ENCODE results near the gene AHI1.

Gene AHI1

DNA sequence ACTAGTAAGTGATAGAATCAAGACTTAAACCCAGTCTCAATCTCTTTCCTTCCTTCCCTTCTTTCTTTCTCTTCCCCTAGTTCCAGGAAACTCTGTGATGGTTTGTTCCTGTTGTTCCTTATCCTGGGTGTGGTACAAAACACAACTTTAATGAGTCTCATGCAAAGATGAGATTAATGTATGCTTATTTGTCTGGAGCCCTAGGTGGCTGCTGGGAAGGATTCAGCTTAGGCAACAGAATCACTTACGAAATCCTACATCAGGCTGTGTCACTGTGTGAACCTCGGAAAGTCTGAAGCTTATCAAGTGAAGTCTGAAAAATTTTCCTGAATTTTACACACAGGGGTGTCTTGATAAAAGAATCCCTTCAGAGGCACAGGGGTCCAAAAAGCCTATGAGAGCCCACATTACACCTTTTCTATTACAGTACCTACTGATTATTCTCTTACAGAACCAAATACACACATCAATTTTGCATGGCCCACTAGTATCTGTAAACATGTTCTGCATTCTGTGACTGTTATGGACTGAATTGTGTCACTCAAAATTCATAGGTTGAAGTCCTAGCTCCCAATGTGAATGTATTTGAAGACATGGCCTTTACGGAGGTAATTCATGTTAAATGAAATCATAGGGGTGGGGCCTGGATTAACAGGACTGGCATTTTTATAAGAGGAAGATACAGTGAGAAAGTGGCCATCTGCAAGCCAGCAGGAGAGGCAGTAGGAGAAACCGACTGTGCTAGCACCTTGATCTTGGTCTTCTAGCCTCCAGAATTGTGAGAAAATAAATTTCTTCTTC, 171.7 kb downstream of the AHI1 start:
- no peak for DNase-seq (ENCODE audit: low spot score)

DNA sequence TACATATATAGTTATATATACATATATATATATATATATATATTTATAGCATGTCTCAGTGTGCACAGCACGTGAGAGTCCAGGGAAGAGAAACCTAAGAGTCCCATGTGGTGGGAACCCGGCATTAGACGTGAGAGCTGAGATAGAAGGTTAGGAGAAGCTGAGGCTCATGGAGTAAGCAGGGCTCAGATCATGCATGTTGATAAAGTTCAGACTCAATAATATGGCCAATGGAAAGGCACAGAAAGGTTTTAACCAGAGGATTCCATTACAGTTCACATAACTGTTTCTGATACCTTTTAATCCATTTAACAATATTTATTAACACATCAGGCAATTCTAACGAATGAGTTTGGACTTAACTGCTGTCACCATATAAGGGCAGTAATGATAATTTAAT, 173.0 kb downstream of the AHI1 start:
- DNase-seq (ENCODE audit: low spot score): no peak

DNA sequence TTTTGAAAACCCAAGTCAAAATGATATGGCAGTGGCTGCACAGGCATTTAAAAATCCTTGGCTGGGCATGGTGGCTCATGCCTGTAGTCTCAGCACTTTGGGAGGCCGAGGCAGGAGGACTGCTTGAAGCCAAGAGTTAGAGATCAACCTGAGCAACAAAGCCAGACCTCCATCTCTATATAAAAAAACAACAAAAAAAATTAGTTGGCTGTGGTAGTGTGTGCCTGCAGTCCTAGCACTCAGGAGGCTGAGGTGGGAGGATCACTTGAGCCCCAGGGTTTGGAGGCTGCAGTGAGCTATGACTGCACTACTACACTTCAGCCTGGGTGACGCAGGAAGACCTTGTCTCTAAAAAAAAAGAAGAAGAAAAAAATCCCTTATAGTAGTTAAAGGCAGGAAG, 173.6 kb downstream of the AHI1 start:
- no peak for DNase-seq (ENCODE audit: low spot score)

DNA sequence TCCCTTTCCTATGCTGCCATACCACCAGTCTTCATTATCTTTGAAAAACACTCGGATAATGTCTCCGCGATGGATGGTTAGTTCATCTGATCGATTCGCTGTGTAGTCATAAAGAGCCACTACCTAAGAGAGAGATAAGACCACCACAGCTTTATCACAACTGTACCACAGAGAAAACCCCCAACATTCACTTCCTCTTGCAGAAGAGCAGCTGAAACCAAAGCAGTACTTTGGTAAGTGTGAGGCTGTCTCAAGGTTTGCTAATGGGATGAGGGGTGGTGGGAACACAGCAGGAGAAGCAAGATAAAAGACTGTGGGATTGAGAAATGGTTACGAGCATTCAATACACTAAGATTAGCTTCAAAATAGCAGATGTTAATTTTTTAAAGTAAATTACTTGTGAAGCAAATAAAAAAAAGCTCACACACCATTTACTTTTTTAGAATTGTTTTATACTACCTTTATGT, 174.3 kb downstream of the AHI1 start:
- DNase-seq (ENCODE audit: low spot score): no peak

DNA sequence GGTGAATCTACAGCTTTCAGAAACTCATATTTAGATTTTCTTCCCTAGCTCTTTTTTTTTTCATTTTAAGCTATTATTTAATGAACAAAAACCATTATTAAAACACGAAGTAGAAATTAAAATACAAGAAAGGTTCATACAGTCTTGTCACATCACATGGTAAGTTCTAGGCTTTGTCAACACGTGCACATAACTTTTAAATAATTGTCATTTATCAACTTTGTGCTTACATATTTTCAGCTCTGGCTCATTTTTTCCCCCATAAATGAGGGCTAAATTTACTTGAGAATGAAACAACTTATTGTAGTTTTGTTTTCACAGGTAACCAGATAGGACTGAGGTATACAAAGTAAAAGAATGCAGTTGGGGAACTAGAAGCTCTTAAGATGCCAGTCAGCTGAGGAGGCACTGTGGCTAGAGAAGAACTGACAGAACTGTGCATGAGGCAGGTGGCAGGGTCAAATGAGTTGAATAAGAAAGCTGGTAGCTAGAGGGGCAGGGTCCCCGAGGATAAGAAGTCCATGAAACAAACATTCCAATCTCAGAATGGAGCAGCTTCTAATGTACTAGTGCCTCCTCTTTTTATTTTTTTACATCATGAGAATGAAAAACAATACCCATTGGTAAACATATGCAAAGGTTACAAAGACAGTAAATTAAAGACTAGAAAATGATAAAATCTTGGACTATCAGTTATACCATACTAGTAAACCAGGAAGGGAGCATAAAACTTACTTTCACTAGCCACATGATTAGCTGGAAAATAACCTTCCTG, 174.9 kb downstream of the AHI1 start:
- DNase-seq (ENCODE audit: low spot score): no peak

DNA sequence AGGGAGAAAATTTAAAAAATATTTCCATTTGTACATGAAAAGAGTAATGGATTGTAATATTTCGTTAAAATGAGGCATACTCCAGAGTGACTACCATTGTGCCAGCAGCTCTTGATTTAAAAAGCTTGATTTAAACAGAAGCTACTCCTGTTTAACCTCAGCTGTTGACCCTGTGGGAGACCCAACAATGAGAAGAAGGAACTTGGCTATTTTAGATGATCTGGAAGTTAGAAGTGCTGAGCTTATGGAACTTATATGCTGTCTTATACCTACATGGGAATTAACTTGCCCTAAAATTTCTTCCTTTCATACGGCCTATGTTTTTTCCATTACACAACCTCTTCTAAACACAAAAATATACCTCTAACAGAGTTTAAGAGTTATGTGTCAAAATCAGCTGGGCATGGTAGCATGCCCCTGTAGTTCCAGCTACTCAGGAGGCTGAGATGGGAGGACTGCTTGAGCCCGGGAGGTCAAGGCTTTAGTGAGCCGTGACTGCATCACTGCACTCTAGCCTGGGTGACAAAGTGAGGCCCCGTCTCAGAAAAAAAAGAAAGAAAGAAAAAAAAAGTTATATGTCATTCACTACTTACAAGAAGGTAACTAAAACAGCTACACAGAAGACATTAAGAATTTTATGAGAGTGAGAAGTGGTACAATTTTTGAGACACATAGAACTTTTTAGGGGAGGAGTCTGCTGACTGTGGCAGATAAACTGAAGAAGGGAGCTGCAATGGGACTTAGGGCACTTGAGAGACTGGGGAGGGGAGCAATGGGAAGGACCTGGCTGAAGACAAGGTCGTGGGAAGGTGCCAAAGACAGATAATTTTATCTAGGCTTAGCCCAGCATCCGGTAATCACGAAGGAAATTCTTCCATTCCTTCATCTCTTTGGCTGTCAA, 176.6 kb downstream of the AHI1 start:
- DNase-seq (ENCODE audit: low spot score): no peak

DNA sequence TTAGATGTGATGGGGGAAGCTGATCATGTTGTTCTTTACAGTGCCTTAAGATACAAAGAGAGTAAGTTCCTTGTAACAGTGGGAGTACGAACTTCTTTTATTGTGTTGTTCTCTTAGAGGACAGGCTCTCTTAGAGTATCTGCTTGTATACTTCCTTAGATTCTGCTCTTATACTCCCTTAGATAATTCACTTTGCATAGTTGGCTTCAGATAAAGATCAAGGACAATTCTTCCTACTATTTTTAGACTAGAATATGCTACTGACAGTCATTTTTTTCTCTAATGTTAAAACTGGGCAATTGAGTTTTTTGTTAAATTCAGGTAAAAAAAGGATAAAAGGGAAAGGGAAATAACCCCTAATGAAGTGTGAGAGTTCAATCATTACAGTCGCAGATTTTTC, 177.7 kb downstream of the AHI1 start:
- DNase-seq (ENCODE audit: low spot score): no peak

DNA sequence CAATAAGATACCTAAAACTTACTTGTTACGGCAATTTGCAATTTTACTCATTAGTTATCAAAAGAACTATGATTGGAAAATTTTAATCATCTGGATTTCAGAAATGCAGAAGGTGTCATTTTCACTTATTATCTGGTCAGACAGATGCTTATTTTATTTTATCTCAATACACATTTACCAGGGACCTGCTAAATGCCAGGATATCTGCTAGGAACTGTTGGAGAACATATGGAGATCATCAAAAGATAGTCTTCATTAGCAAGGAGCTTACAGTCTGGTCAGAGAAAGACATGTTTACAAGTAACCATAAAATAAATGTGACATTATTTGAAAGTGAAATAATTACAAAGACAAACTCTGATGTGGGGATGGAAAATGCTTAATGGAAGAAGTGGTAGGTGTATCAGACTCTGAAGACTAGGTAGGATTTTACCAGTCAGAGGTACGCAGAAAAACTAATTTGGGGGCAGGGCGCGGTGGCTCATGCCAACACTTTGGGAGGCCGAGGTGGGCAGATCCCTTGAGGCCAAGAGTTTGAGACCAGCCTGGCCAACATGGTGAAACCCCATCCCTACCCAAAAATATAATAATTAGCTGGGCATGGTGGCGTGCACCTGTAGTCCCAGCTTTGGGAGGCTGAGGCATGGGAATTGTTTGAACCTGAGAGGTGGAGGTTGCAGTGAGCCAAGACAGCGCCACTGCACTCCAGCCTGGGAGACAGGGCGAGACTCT, 178.6 kb downstream of the AHI1 start:
- no peak for DNase-seq (ENCODE audit: low spot score)

DNA sequence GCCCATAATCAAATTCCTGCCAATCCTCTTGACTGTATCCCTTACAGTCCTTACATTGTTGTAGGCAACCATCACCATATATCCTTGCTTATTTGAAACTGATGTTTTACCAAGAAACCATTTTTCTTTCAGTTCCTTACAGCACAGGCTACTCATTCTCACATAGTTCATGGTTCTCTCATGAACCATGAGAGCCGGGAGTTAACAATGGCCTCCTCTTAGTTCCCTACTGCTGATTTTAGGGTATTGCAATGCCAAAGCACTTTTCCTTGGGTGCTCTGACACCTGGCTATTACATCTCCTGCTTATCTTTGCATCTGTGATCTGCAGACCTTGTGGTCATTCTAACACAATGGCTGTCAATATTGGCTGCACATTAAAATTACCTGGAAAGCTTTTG, 183.0 kb downstream of the AHI1 start:
- DNase-seq (ENCODE audit: low spot score): peak; percentile 31

DNA sequence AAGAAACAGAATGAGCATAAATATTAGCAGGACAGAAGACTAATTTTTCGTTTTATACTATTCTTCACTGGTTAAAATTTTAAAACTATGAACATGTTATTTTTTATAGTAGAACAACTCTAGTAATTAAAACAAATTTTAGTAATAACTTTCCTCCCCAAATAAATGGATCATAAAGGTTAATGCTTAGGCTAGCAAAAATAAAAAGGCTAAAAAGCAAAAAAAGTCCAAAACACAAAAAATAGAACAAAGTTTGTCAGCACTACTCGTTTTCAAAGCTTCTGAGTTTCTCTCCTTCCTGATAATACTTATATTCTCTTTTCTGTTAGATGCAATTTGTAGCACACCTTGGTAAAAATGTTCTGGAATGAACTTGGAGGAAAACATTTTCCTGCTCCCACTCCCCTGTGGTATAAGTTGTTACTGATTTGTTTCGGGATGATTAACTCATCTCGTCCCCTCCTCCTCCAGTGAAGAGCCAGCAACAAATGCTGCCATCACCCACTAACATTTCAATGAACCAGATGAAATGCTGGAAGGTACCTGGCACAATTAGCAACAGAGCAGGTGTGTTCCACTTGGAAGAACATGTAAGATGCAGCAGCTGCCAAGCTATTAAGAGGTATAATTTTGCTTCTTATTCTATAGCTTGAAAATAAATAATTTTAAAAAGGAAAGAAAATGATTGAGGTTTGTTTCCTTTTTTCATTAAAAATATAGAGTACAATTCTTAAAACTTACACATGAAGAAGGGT, 185.9 kb downstream of the AHI1 start:
- DNase-seq (ENCODE audit: low spot score): no peak

DNA sequence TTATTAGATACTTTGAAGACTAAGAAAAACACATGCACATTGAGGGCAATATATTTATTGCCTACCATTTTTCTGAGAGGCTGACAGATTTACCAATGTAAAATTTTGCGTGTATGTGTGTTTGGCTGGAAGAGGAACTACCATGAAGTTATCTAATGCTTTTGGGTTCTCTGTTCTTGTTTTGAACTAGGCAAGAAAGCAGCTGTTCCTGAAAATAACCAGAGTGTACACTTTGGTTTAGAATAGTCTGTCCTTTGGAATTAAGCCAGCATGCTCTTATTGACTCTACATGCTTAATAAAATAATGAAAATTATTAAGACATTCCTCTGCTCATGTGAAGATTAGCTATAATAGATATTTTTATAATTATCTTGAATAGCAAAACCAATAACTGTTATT, 187.2 kb downstream of the AHI1 start:
- DNase-seq (ENCODE audit: low spot score): no peak

DNA sequence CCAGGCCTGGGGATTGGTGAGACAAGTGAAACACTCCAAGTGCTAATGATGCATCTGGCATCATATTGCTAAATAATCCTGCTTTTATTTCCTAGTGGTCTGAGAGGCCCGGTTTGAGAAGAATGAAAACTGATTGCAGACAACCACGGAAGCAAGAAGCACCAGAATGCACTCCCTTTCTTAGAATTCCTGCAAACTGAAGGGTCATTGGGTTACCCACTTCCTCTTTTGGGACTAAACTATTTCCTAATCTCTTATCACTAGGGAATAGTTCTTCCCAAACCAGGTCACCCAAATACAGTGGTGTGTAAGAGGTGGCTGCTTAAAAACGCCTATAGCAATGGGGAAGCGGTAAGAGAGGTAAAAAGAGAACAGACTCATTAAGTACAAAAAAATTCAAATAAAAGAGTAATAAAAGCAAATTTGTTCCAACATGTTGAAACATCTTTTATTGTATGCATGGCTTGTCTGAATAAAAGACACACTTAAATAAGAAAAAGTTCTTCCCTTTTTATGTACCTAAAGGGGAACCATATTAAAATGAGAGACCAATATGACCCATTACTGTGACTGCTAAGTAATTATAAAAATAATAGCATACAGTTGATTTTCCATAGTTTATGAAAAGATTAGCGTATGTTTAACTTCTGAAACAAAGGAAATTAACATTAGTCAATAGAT, 190.7 kb downstream of the AHI1 start:
- DNase-seq (ENCODE audit: low spot score): no peak

DNA sequence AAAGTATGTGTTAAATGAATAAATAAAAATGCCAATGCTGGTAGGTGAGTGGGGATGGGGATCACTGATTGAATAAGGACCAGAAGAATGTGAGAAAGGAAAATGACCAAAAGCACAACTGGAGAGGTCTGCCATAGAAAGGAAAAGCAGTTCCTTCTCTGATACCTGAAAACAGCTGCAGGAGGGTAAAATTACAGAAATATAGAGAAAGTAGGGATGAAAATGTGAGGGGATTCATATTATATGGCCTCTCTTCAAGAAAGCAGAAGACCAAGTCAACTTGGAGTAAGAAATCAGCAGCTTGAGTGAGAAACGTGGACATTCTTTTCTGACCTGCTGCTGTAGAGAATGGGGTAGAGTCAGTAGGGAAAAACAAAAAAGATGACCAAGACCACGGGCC, 191.4 kb downstream of the AHI1 start:
- no peak for DNase-seq (ENCODE audit: low spot score)

DNA sequence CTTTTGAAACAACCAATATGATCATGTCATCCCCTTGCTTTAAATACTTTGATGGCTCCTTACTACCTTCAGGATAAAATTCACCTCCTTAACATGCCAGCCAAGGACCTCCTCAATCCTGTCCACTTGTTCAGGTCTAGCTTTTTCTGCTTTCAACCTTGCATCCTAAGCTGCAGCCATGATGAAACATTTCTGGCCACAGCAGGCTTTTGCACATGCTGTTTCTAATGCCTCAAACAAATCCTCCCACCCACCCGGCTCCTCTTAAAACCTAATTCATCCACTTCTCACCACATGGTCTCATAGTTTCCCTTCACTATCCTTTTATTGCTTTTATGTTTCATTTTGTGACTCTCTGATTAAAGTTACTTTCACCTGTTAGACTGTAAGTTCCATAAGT, 191.9 kb downstream of the AHI1 start:
- no peak for DNase-seq (ENCODE audit: low spot score)

DNA sequence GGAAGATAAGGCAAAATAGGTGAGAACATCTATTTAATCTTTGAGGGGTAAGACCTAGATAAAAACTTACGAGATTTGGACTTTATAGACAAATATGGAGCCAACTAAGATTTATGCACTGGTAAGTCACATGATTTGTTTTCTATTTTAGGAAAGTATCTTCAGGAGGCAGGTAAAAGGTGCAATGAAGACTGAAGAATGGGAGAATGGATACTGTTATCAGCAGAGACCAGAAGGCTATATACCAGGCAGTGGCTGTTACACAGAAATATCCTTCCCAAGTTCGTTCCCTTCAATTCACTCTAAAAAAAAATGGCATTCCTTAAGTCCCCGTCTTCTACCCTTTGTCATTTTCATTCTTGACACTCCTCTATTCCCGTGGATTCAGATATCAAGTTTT, 192.7 kb downstream of the AHI1 start:
- DNase-seq (ENCODE audit: low spot score): no peak

DNA sequence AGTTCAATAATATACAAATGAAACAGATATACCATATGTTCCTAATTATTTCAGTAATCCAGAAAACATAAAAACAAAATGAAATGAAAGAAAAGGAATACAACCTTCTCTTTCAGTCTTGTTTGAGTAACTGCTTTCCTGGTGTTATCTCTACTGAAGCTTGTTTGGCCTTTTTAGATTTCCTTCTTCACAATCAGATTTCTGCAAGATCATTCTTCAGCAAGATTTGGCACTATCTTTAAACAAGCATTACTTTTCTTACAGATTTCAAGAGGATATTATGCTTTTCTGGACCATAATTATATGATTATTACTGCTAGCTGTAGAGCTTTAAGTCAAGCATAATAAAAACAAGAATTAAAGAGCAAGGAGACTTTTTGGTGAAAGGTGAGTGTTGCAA, 196.2 kb downstream of the AHI1 start:
- DNase-seq (ENCODE audit: low spot score): no peak

DNA sequence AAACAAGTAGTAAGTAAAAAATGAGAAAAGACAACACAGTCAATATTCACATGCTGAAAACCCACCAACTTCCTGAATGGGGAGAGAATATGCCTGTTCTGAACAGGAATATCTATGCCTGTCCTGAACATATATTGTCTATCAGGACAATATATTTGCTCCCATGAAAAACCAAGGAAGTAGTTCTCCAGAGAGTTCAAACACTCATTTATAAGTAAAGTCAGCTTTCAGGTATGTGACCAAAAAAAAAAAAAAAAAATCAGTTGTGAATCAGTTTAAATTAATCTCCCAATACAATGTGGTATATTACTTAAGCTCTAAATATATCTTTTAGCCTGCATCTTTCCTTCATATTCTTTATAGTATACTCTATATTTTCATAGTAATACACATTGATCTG, 197.0 kb downstream of the AHI1 start:
- no peak for DNase-seq (ENCODE audit: low spot score)

DNA sequence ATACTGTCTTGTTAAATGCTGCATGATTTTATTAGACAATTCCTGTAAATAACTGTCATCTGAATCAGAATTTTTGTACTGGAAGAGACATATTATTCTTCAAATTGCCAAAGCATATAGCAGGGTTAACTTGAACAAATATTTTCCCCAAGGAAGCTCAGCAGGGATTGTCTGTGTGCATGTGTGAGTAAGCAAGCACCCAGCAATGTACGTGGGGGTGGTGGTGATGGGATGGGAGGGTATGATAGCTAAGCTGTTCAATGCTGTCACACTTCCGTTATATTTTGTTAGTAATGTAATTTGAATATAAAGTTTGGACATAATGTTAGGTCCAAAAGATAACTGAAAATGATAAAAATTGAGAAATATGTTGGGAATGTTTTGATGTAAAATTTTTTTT, 198.3 kb downstream of the AHI1 start:
- no peak for DNase-seq (ENCODE audit: low spot score)

DNA sequence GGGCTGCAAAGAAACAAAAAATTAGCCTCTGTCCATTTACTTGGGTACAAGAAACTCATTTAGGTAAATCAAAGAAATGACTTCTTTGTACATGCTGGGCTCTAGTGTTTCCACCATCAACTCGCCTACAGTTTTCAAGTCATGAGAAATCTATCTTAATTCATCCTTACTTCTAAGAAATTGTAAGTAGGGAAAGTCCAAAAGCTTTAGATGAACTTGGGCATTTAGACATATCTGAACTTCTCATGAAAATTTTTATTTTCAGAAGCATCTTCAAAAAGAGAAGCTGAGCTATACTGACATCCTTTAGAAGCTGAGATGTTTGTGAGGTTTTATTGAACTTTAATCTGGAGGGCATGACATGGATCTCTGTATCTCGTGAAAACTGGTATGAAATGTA, 199.1 kb downstream of the AHI1 start:
- DNase-seq (ENCODE audit: low spot score): no peak

DNA sequence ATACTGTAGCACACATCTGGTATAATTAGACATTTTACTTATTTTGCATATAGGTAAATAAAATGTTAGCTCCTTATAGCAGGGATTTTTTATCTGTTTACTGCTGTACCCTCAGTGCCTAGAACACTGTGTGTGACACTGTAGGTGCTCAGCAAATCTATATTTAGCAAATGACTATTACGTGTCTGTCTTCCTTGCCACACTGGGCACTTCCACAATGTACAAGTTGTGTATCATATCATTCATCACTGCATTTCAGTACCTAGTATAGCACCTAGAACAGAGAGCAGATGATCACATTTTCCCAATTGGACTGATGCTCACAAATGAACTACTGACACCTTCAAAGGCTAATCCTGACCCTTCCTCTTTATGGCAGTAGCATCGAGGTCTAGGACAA, 200.8 kb downstream of the AHI1 start:
- DNase-seq (ENCODE audit: low spot score): no peak

DNA sequence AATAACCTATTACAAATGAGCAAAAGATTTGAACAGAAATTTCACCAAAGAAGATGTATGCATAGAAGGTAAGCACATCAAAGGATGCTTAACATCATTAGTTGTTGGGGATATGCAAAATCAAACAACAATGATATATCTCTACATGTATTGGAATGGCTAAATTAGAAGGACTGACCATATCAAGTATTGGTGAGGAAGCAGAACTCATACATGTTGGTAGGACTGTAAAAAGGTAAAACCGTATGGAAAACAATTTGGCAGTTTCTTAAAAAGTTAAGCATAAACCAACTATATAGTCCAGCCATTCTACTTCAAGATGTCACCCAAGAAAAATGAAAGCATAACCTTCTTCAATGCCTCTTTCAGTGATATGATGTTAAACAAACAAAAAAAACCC, 202.5 kb downstream of the AHI1 start:
- DNase-seq (ENCODE audit: low spot score): no peak
